Measurements from ENCODE around the gene OR5B12.

OR5B12 gene

DNA sequence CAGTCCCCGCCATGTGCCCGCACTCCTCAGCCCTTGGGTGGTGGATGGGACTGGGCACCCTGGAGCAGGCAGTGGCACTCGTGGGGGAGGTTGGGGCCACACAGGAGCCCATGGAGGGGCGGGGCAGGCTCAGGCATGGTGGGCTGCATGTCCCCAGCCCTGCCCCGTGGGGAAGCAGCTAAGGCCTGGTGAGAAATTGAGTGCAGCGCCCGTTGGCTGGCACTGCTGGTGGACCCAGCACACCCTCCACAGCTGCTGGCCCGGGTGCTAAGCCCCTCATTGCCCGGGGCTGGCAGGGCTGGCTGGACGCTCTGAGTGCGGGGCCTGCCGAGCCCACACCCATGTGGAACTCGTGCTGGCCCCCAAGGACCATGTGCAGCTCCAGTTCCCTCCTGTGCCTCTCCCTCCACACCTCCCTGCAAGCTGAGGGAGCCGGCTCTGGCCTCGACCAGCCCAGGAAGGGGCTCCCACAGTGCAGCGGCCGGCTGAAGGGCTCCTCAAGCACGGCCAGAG, 51.4 kb downstream of the OR5B12 start:
- Histone ChIP-seq H3K4me3 (ENCODE audit: low read length) (no peak overlapping the region), H3K79me2 (ENCODE audit: control insufficient read depth, low read length) (no peaks in the 10 kb centered on the region), H3K9me2 (replicated peaks; ENCODE audit: control insufficient read depth, low read length) (no peaks in the 10 kb centered on the region), H3K9me3 (ENCODE audit: control insufficient read depth, insufficient read depth, low read length) (no peaks in the 10 kb centered on the region), H3F3A (ENCODE audit: control insufficient read depth, insufficient read depth) (no peaks in the 10 kb centered on the region), H3K27ac (ENCODE audit: low read depth, low read length) (no peak overlapping the region), H3K36me3 (ENCODE audit: control insufficient read depth, low read length) (no peaks in the 10 kb centered on the region), H4K20me1 (ENCODE audit: control insufficient read depth, insufficient read depth, low read depth, low read length) (no peaks in the 10 kb centered on the region), H3K27me3 (ENCODE audit: control insufficient read depth, low read length) (no peaks in the 10 kb centered on the region), H3K4me2 (ENCODE audit: low read length) (no peak overlapping the region), H3K4me1 (ENCODE audit: control insufficient read depth, low read length) (no peaks in the 10 kb centered on the region)
- no peak for TF ChIP-seq EZH2phosphoT487 (IDR thresholded peaks at IDR 0.05; ENCODE audit: borderline replicate concordance, low read length)
- TF ChIP-seq, protein P1, sequence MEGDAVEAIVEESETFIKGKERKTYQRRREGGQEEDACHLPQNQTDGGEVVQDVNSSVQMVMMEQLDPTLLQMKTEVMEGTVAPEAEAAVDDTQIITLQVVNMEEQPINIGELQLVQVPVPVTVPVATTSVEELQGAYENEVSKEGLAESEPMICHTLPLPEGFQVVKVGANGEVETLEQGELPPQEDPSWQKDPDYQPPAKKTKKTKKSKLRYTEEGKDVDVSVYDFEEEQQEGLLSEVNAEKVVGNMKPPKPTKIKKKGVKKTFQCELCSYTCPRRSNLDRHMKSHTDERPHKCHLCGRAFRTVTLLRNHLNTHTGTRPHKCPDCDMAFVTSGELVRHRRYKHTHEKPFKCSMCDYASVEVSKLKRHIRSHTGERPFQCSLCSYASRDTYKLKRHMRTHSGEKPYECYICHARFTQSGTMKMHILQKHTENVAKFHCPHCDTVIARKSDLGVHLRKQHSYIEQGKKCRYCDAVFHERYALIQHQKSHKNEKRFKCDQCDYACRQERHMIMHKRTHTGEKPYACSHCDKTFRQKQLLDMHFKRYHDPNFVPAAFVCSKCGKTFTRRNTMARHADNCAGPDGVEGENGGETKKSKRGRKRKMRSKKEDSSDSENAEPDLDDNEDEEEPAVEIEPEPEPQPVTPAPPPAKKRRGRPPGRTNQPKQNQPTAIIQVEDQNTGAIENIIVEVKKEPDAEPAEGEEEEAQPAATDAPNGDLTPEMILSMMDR (IDR thresholded peaks at IDR 0.05; ENCODE audit: low read depth, low read length, poor library complexity, severe bottlenecking): no peak

All from DOHH2 (cell line).